SK-N-SH (cell line): Measurements from ENCODE around the gene USP25. TPM values are rescaled to one million over a fixed set of nuclear protein-coding genes. Genes with fewer than 3 reads are reported as not detected.

Experiments
- CTCF ChIA-PET: fragments of 300-600, 350-600 bp; formaldehyde crosslinking; extraction: SDS; loops from one replicate; lab custom pipeline; 2021; lab: Yijun Ruan, JAX
- POLR2A ChIA-PET: fragments of 350-600 bp; sonication (Branson Sonifier 250); formaldehyde crosslinking; extraction: SDS; loops from one replicate; lab custom pipeline; 2020; ENCODE audit warnings: antibody characterized with exemption, inconsistent platforms; lab: Yijun Ruan, JAX
- DNase-seq: peaks from one replicate; pipeline ENCODE4 v3.0.0; 2012
- H2AFZ ChIP-seq: fragments of 200-600 bp; sonication (generic); 2 replicates; pipeline ENCODE4 v1.8.1; 2016; ENCODE audit warnings: antibody characterized with exemption, mild to moderate bottlenecking, low read depth
- H3F3A ChIP-seq: fragments of 200-600 bp; sonication (generic); replicated peaks from 2 replicates; pipeline ENCODE3; 2016; ENCODE audit warnings: antibody characterized with exemption, mild to moderate bottlenecking; ENCODE audit not compliant: insufficient read depth
- H3K27ac ChIP-seq, 2 experiments: fragments of 200-500 bp in 1 of 2; fragments of 200-600 bp in 1 of 2; sonication (Bioruptor generic) in 1 of 2; sonication (generic), shearing (Covaris generic) in 1 of 2; 2 replicates each; pipeline versions ENCODE4 v1.5.1 to v1.6.1; 2014 to 2016; ENCODE audit warnings: low read depth in 2 of 2, inconsistent platforms in 1 of 2, low read length in 1 of 2, mild to moderate bottlenecking in 1 of 2, mixed read lengths in 1 of 2
- H3K27me3 ChIP-seq: fragments of 200-600 bp; sonication (generic), shearing (Covaris generic); 2 replicates; pipeline ENCODE4 v1.6.1; 2016; ENCODE audit warnings: mixed run types; ENCODE audit not compliant: insufficient read depth
- H3K36me3 ChIP-seq, 2 experiments: fragments of 200-500 bp in 1 of 2; fragments of 200-600 bp in 1 of 2; sonication (Bioruptor generic) in 1 of 2; sonication (generic) in 1 of 2; replicated peaks in 1 of 2; 2 replicates each; pipeline versions ENCODE3 to v1.5.1; 2014 to 2016; ENCODE audit warnings: low read length in 1 of 2, mild to moderate bottlenecking in 1 of 2; ENCODE audit not compliant: insufficient read depth in 2 of 2, control insufficient read depth in 1 of 2
- H3K4me1 ChIP-seq, 2 experiments: fragments of 200-500 bp in 1 of 2; fragments of 200-600 bp in 1 of 2; sonication (Bioruptor generic) in 1 of 2; sonication (generic), shearing (Covaris generic) in 1 of 2; 2 replicates each; pipeline versions ENCODE4 v1.5.1 to v1.6.1; 2014 to 2016; ENCODE audit warnings: low read depth in 1 of 2, low read length in 1 of 2, mixed run types in 1 of 2; ENCODE audit not compliant: insufficient read depth in 2 of 2, control insufficient read depth in 1 of 2
- H3K4me2 ChIP-seq: fragments of 200-600 bp; sonication (generic), shearing (Covaris generic); 2 replicates; pipeline ENCODE4 v1.6.1; 2017; ENCODE audit warnings: mixed run types
- H3K4me3 ChIP-seq, 2 experiments: fragments of 200-500 bp in 1 of 2; fragments of 200-600 bp in 1 of 2; sonication (Bioruptor generic) in 1 of 2; sonication (generic), shearing (Covaris generic) in 1 of 2; 2 replicates each; pipeline versions ENCODE4 v1.5.1 to v1.8.1; 2014 to 2016; ENCODE audit warnings: low read depth in 2 of 2, inconsistent platforms in 1 of 2, low read length in 1 of 2, mild to moderate bottlenecking in 1 of 2, mixed read lengths in 1 of 2, moderate library complexity in 1 of 2
- H3K79me2 ChIP-seq: fragments of 200-600 bp; sonication (generic); 2 replicates; pipeline ENCODE4 v1.8.1; 2017; ENCODE audit warnings: mild to moderate bottlenecking; ENCODE audit not compliant: insufficient read depth
- H3K9ac ChIP-seq: fragments of 200-600 bp; sonication (generic); 2 replicates; pipeline ENCODE4 v1.6.1; 2017; ENCODE audit warnings: mixed run types
- H3K9me2 ChIP-seq: fragments of 200-600 bp; sonication (generic); 2 replicates; pipeline ENCODE4 v1.6.1; 2017; ENCODE audit warnings: mixed run types
- H3K9me3 ChIP-seq: fragments of 200-600 bp; sonication (generic); 2 replicates; pipeline ENCODE4 v1.6.1; 2017; ENCODE audit warnings: mixed run types, mild to moderate bottlenecking, moderate library complexity
- H4K20me1 ChIP-seq: fragments of 200-600 bp; sonication (generic); 2 replicates; pipeline ENCODE4 v1.6.1; 2017; ENCODE audit warnings: mild to moderate bottlenecking, mixed run types; ENCODE audit not compliant: insufficient read depth
- EZH2phosphoT487 ChIP-seq: fragments of 200-600 bp; sonication (generic); IDR thresholded peaks from 2 replicates; pipeline ENCODE4 v1.6.1; 2017; ENCODE audit warnings: low read depth, mixed run types, mild to moderate bottlenecking, antibody characterized with exemption, moderate library complexity, borderline replicate concordance
- FOSL2 ChIP-seq: IDR thresholded peaks from 2 replicates; pipeline ENCODE4 v1.4.0; 2012; ENCODE audit warnings: low read depth, mild to moderate bottlenecking, moderate library complexity, borderline replicate concordance
- GATA2 ChIP-seq: sonication (generic); formaldehyde crosslinking; IDR thresholded peaks from 2 replicates; pipeline ENCODE4 v1.5.0; 2020; ENCODE audit warnings: mild to moderate bottlenecking, missing genetic modification reagents
- JUND ChIP-seq: IDR thresholded peaks from 2 replicates; pipeline ENCODE4 v1.4.0; 2012
- NFIC ChIP-seq: IDR thresholded peaks from 2 replicates; pipeline ENCODE4 v1.4.0; 2012; ENCODE audit warnings: borderline replicate concordance
- POLR2AphosphoS5 ChIP-seq: IDR thresholded peaks from 2 replicates; pipeline ENCODE4 v1.6.1; 2012; ENCODE audit warnings: low read depth, low read length
- RAD21 ChIP-seq: IDR thresholded peaks from 2 replicates; pipeline ENCODE4 v1.6.1; 2012; ENCODE audit warnings: mild to moderate bottlenecking, low read length
- RCOR1 ChIP-seq: fragments of 150-350 bp; IDR thresholded peaks from 2 replicates; pipeline ENCODE4 v1.6.1; 2017; ENCODE audit warnings: antibody characterized with exemption, low read length
- RXRA ChIP-seq: IDR thresholded peaks from 2 replicates; pipeline ENCODE4 v1.4.0; 2012; ENCODE audit warnings: low read depth, mild to moderate bottlenecking, borderline replicate concordance
- TAF1 ChIP-seq: IDR thresholded peaks from 2 replicates; pipeline ENCODE4 v1.6.1; 2012; ENCODE audit warnings: low read depth, mild to moderate bottlenecking, low read length, moderate library complexity, borderline replicate concordance
- TCF12 ChIP-seq: IDR thresholded peaks from 2 replicates; pipeline ENCODE4 v1.4.0; 2012
- TEAD4 ChIP-seq: IDR thresholded peaks from 2 replicates; pipeline ENCODE4 v1.4.0; 2012; ENCODE audit warnings: mild to moderate bottlenecking, borderline replicate concordance; ENCODE audit not compliant: insufficient read depth
- YY1 ChIP-seq: IDR thresholded peaks from 2 replicates; pipeline ENCODE4 v1.4.0; 2012; ENCODE audit warnings: low read depth, mild to moderate bottlenecking
- WGBS: methylation state at CpG from one replicate; pipeline ENCODE4 v1.1.6; 2017; ENCODE audit warnings: low lambda C conversion rate; 5-methylcytosine and 5-hydroxymethylcytosine counted together
- polyA plus RNA-seq, 3 experiments: library from polyadenylated mRNA; depleted of rRNA; stranded (reverse); fragments of >200 nt; gene quantifications; 2 replicates each; pipeline ENCODE4 v1.2.3, GENCODE V29; 2012
- TF ChIP-seq, protein P1 (sequence below): fragments of 150-350 bp; IDR thresholded peaks from 2 replicates; pipeline ENCODE4 v1.6.1; 2017; ENCODE audit warnings: antibody characterized with exemption, low read length, low read depth, borderline replicate concordance
- TF ChIP-seq, protein P2 (sequence below): IDR thresholded peaks from 2 replicates; pipeline ENCODE4; 2012
- TF ChIP-seq, protein P3 (sequence below): fragments of 200-600 bp; sonication (generic); IDR thresholded peaks from 2 replicates; pipeline ENCODE4 v1.6.1; 2017; ENCODE audit warnings: antibody characterized with exemption, mild to moderate bottlenecking, moderate library complexity
- TF ChIP-seq, protein P4 (sequence below): IDR thresholded peaks from 2 replicates; pipeline ENCODE4 v1.6.1; 2012; ENCODE audit warnings: mild to moderate bottlenecking, low read depth, low read length, moderate library complexity

The USP25 gene
- polyA plus RNA-seq, 1 of the 3 experiments (the other 2 are of a cell fraction), result 4.6 TPM

DNA sequence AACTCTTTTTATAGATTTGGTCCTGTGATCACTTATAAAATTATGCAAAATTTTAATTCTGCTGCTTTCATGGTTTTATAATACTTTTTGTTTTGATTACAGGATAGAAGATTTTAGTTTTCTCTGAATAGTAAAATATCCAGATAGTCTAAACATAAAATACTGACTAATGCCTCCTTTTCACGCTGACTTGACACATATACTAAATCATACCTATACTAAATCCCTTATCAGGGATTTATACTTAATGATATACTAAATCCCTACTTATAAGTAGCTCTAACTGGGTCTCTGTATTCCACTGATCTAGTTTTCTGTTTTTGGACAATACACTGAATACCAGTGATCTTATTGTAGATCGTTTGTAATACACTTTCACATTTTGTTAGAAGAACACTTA lies 128.0 kb downstream of the USP25 start (continued):
- TF ChIP-seq EZH2phosphoT487 (no peak), JUND (no peak)
- TF ChIP-seq, protein P1, sequence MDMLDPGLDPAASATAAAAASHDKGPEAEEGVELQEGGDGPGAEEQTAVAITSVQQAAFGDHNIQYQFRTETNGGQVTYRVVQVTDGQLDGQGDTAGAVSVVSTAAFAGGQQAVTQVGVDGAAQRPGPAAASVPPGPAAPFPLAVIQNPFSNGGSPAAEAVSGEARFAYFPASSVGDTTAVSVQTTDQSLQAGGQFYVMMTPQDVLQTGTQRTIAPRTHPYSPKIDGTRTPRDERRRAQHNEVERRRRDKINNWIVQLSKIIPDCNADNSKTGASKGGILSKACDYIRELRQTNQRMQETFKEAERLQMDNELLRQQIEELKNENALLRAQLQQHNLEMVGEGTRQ, result no peak

DNA sequence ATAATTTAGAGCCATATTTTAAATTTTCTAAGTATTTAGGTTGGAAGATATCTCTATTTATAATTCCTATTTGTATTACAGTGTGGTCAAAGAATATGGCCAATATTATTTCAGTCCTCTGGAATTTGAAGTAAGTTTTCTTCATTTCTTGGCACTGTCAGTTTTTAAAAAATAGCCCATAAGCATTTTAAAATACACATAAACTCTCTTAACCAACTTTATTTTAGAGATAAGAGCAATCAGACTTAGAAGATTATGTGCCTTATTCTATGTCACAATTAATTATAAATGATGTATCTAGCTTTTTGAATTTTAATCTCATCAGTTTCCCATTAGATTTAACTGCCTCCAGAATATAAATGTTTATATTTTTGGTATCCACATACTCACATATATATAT lies 130.8 kb downstream of the USP25 start:
- CTCF ChIA-PET, result no interaction called here
- DNase-seq, result no peak
- POLR2A ChIA-PET, result no interaction called here

DNA sequence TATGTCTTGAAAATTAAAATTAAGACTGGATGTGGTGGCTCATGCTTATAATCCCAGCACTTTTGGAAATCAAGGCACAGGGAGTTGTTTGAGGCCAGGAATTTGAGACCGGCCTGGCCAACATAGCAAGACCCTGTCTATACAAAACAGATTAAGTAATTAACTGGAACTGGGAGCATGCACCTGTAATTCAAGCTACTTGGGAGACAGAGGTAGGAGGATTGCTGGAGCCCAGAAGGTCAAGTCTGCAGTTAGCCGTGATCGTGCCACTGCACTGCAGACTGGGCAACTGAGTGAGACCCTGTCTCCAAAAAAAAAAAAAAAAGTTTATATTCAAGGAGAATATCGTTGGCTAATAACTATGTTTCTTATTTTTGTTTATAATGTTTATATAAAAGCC lies 139.2 kb downstream of the USP25 start:
- H3K9me2 ChIP-seq, result no peaks in the 10 kb centered on the region
- CTCF ChIA-PET, result interaction anchor here (0.7 kb wide), 1 partner anchor 210 kb away, joined by 3 read pairs; no protein-coding TSS in a partner anchor
- no peaks in the 10 kb centered on the region for H4K20me1 ChIP-seq
- peaks cover 14 to 28% of the 10 kb centered on the region in 2 experiments for H3K36me3 ChIP-seq
- no peak overlapping the region for H3K4me2 ChIP-seq
- H3F3A ChIP-seq, result no peaks in the 10 kb centered on the region
- POLR2A ChIA-PET, result no interaction called here
- no peak overlapping the region for H2AFZ ChIP-seq
- H3K4me1 ChIP-seq, result no peaks in the 10 kb centered on the region
- TF ChIP-seq RCOR1 (no peak), YY1 (no peak), RAD21 (no peak), POLR2AphosphoS5 (no peak), GATA2 (CRISPR knock-in tag) (no peak), RXRA (no peak), TCF12 (no peak), FOSL2 (no peak), TEAD4 (no peak), TAF1 (no peak)
- TF ChIP-seq, protein P2, sequence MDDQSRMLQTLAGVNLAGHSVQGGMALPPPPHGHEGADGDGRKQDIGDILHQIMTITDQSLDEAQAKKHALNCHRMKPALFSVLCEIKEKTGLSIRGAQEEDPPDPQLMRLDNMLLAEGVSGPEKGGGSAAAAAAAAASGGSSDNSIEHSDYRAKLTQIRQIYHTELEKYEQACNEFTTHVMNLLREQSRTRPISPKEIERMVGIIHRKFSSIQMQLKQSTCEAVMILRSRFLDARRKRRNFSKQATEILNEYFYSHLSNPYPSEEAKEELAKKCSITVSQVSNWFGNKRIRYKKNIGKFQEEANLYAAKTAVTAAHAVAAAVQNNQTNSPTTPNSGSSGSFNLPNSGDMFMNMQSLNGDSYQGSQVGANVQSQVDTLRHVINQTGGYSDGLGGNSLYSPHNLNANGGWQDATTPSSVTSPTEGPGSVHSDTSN, result no peak
- TF ChIP-seq, protein P3, sequence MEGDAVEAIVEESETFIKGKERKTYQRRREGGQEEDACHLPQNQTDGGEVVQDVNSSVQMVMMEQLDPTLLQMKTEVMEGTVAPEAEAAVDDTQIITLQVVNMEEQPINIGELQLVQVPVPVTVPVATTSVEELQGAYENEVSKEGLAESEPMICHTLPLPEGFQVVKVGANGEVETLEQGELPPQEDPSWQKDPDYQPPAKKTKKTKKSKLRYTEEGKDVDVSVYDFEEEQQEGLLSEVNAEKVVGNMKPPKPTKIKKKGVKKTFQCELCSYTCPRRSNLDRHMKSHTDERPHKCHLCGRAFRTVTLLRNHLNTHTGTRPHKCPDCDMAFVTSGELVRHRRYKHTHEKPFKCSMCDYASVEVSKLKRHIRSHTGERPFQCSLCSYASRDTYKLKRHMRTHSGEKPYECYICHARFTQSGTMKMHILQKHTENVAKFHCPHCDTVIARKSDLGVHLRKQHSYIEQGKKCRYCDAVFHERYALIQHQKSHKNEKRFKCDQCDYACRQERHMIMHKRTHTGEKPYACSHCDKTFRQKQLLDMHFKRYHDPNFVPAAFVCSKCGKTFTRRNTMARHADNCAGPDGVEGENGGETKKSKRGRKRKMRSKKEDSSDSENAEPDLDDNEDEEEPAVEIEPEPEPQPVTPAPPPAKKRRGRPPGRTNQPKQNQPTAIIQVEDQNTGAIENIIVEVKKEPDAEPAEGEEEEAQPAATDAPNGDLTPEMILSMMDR, result no peak
- TF ChIP-seq, all 33 proteins: peak for 0
- Histone ChIP-seq H3K27me3 (no peaks in the 10 kb centered on the region), H3K9ac (no peak overlapping the region), H3K9me3 (no peaks in the 10 kb centered on the region), H3K27ac (no peak overlapping the region), H3K79me2 (no peaks in the 10 kb centered on the region), H3K4me3 (no peak overlapping the region)
- 98% methylated on average over 4 of the region's 4 CpGs for WGBS
- DNase-seq, result no peak

More for the DNA sequence above, 130.8 kb downstream of the USP25 start:
- Histone ChIP-seq H3F3A (no peaks in the 10 kb centered on the region), H3K4me1 (no peaks in the 10 kb centered on the region; a peak in 1 of 4 replicates), H3K79me2 (no peaks in the 10 kb centered on the region), H3K27ac (no peak overlapping the region), H3K27me3 (no peaks in the 10 kb centered on the region), H3K9me2 (no peaks in the 10 kb centered on the region), H4K20me1 (no peaks in the 10 kb centered on the region), H3K4me3 (no peak overlapping the region), H3K4me2 (no peak overlapping the region), H3K9me3 (no peaks in the 10 kb centered on the region), H3K36me3 (peaks cover 3% of the 10 kb centered on the region in 2 experiments), H3K9ac (no peak overlapping the region), H2AFZ (no peak overlapping the region)
- TF ChIP-seq, protein P4, sequence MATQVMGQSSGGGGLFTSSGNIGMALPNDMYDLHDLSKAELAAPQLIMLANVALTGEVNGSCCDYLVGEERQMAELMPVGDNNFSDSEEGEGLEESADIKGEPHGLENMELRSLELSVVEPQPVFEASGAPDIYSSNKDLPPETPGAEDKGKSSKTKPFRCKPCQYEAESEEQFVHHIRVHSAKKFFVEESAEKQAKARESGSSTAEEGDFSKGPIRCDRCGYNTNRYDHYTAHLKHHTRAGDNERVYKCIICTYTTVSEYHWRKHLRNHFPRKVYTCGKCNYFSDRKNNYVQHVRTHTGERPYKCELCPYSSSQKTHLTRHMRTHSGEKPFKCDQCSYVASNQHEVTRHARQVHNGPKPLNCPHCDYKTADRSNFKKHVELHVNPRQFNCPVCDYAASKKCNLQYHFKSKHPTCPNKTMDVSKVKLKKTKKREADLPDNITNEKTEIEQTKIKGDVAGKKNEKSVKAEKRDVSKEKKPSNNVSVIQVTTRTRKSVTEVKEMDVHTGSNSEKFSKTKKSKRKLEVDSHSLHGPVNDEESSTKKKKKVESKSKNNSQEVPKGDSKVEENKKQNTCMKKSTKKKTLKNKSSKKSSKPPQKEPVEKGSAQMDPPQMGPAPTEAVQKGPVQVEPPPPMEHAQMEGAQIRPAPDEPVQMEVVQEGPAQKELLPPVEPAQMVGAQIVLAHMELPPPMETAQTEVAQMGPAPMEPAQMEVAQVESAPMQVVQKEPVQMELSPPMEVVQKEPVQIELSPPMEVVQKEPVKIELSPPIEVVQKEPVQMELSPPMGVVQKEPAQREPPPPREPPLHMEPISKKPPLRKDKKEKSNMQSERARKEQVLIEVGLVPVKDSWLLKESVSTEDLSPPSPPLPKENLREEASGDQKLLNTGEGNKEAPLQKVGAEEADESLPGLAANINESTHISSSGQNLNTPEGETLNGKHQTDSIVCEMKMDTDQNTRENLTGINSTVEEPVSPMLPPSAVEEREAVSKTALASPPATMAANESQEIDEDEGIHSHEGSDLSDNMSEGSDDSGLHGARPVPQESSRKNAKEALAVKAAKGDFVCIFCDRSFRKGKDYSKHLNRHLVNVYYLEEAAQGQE, result no peak
- TF ChIP-seq NFIC (no peak), RCOR1 (no peak)
